A549 (cell line): ENCODE measurements around the gene PMPCA. TPM values are rescaled to one million over a fixed set of nuclear protein-coding genes. Genes with fewer than 3 reads are reported as not detected.

Source experiments
- ATAC-seq, 2 experiments: fragments of 200-7000 bp in 1 of 2; fragments of >200 bp in 1 of 2; cut with Nextera tagmentation in 1 of 2; cut with Tn5 transposase in 1 of 2; 3 replicates each; pipeline versions ENCODE4 v1.8.0 to v1.9.1; 2018 to 2020; ENCODE audit warnings: mild to moderate bottlenecking in 1 of 2, moderate library complexity in 1 of 2
- CTCF ChIA-PET: fragments of 300-600 bp; sonication (Branson Sonifier 250); formaldehyde crosslinking; extraction: SDS; loops from one replicate; lab custom pipeline; 2021; ENCODE audit warnings: antibody characterized with exemption, inconsistent platforms; lab: Yijun Ruan, JAX
- POLR2A ChIA-PET: fragments of 350-600 bp; formaldehyde crosslinking; extraction: SDS; loops from one replicate; lab custom pipeline; 2021; ENCODE audit warnings: antibody characterized with exemption, inconsistent platforms; lab: Yijun Ruan, JAX
- DNase-seq, 2 experiments: peaks; one replicate each; pipeline versions ENCODE4 v3.0.0 to v3.0.0-alpha.2; 2011 to 2016; ENCODE audit warnings: low read depth in 1 of 2, low spot score in 1 of 2
- FAIRE-seq: peaks from 2 replicates; lab custom pipeline; 2011; peaks lifted over from hg19 to GRCh38; lab: Jason Lieb, UNC
- H3K27ac ChIP-seq, 2 experiments: fragments of >200 bp; sonication (Bioruptor Twin); formaldehyde crosslinking; 3 replicates each; pipeline ENCODE4 v1.5.1; 2016 to 2017
- H3K4me1 ChIP-seq: fragments of >200 bp; sonication (Bioruptor Twin); formaldehyde crosslinking; 3 replicates; pipeline ENCODE4 v1.6.1; 2016
- H3K4me2 ChIP-seq: fragments of >200 bp; sonication (Bioruptor Twin); formaldehyde crosslinking; 3 replicates; pipeline ENCODE4 v1.6.1; 2016
- H3K4me3 ChIP-seq: fragments of >200 bp; sonication (Bioruptor Twin); formaldehyde crosslinking; 3 replicates; pipeline ENCODE4 v1.5.1; 2016
- H3K9me3 ChIP-seq: fragments of >200 bp; sonication (Bioruptor Twin); formaldehyde crosslinking; 3 replicates; pipeline ENCODE4 v1.6.1; 2016
- ATOH8 ChIP-seq: fragments of 250-450 bp; sonication (Bioruptor Pico); IDR thresholded peaks from 2 replicates; pipeline ENCODE4 v1.5.0; 2020; ENCODE audit warnings: low read depth, mild to moderate bottlenecking, moderate library complexity
- BHLHE40 ChIP-seq: IDR thresholded peaks from 2 replicates; pipeline ENCODE4 v1.6.1; 2012; ENCODE audit warnings: low read depth, low read length, inconsistent platforms
- EP300 ChIP-seq, 2 experiments: fragments of >200 bp; sonication (Bioruptor Twin); formaldehyde crosslinking; IDR thresholded peaks; 2 replicates in 1 of 2; 3 replicates in 1 of 2; pipeline ENCODE4 v1.6.1; 2016 to 2017
- ESRRA ChIP-seq: fragments of 150-350 bp; IDR thresholded peaks from 2 replicates; pipeline ENCODE4 v1.6.1; 2014; ENCODE audit warnings: mild to moderate bottlenecking, low read length, borderline replicate concordance
- FOSB ChIP-seq: fragments of 250-450 bp; sonication (Bioruptor Pico); IDR thresholded peaks from 2 replicates; pipeline ENCODE4 v1.5.0; 2020; ENCODE audit warnings: mild to moderate bottlenecking, moderate library complexity
- FOXS1 ChIP-seq: fragments of 250-450 bp; sonication (Bioruptor Pico); IDR thresholded peaks from 2 replicates; pipeline ENCODE4 v1.5.0; 2020; ENCODE audit warnings: mild to moderate bottlenecking, moderate library complexity
- GATA3 ChIP-seq: IDR thresholded peaks from 2 replicates; pipeline ENCODE4 v1.6.1; 2012; ENCODE audit warnings: borderline replicate concordance
- HES2 ChIP-seq: fragments of >200 bp; sonication (Bioruptor Twin); formaldehyde crosslinking; IDR thresholded peaks from 2 replicates; pipeline ENCODE4 v1.6.1; 2016
- HOXB5 ChIP-seq: fragments of 250-450 bp; sonication (Bioruptor Pico); IDR thresholded peaks from 2 replicates; pipeline ENCODE4 v1.5.0; 2020; ENCODE audit warnings: mild to moderate bottlenecking, moderate library complexity
- JUN ChIP-seq, 2 experiments: fragments of >200 bp; sonication (Bioruptor Twin); formaldehyde crosslinking; IDR thresholded peaks; 2 replicates in 1 of 2; 3 replicates in 1 of 2; pipeline ENCODE4 v1.6.1; 2016 to 2017
- MAZ ChIP-seq: fragments of 150-350 bp; IDR thresholded peaks from 2 replicates; pipeline ENCODE4 v1.6.1; 2014; ENCODE audit warnings: antibody characterized with exemption, low read depth, low read length, borderline replicate concordance
- NR3C1 ChIP-seq: fragments of >200 bp; sonication (Bioruptor Twin); formaldehyde crosslinking; IDR thresholded peaks from 3 replicates; pipeline ENCODE4 v1.6.1; 2017
- RARB ChIP-seq: fragments of 250-450 bp; sonication (Bioruptor Pico); IDR thresholded peaks from 2 replicates; pipeline ENCODE4 v1.8.0; 2021; ENCODE audit warnings: mild to moderate bottlenecking, moderate library complexity
- RCOR1 ChIP-seq: fragments of 150-350 bp; IDR thresholded peaks from 2 replicates; pipeline ENCODE4 v1.6.1; 2014; ENCODE audit warnings: antibody characterized with exemption, low read length, low read depth
- SMC3 ChIP-seq: fragments of >200 bp; sonication (Bioruptor Twin); formaldehyde crosslinking; IDR thresholded peaks from 3 replicates; pipeline ENCODE4 v1.6.1; 2018; ENCODE audit warnings: inconsistent platforms
- WGBS: methylation state at CpG from one replicate; pipeline ENCODE4 v1.1.6; 2017; ENCODE audit errors: missing lambda C conversion rate; 5-methylcytosine and 5-hydroxymethylcytosine counted together
- polyA plus RNA-seq, 4 experiments: library from polyadenylated mRNA; depleted of rRNA in 3 of 4; stranded (reverse); fragments of >200 nt; fragmentation: RNase III in 1 of 4; extraction: RNeasy Plus Mini Kit Qiagen cat#74134 plus additional on column Dnase treatment in 1 of 4; gene quantifications; 2 replicates in 3 of 4; 3 replicates in 1 of 4; pipeline ENCODE4 v1.2.3, GENCODE V29; 2011 to 2017
- TF ChIP-seq, protein P1 (sequence below): fragments of 450-650 bp; IDR thresholded peaks from 2 replicates; pipeline ENCODE4 v1.6.1; 2014; ENCODE audit warnings: antibody characterized with exemption
- TF ChIP-seq, protein P2 (sequence below): fragments of 150-350 bp; IDR thresholded peaks from 2 replicates; pipeline ENCODE4 v1.6.1; 2014; ENCODE audit warnings: low read depth, mild to moderate bottlenecking, low read length
- TF ChIP-seq, protein P3 (sequence below): IDR thresholded peaks from 2 replicates; pipeline ENCODE4 v1.6.1; 2012

The PMPCA gene
- polyA plus RNA-seq, 2 of the 4 experiments (the other 2 are of a cell fraction): 71.1 to 89.2 TPM

GRCh38 chr9:136396219-136396515 lies 14.3 kb upstream of the PMPCA start:
- no peak for TF ChIP-seq RARB (CRISPR knock-in tag)
- Histone ChIP-seq H3K4me2 (no peak overlapping the region), H3K4me1 (peaks cover 14% of the 10 kb centered on the region; the same call in 2 of the 3 replicates), H3K9me3 (no peaks in the 10 kb centered on the region), H3K4me3 (no peak overlapping the region), H3K27ac (no peak overlapping the region)
- FAIRE-seq: no peak
- ChIA-PET CTCF (interaction anchor here (1.2 to 8.9 kb wide), 6 partner anchors 9 to 83 kb away, joined by 3 to 100 read pairs (median 6); partner anchors contain the start of gene DNLZ), POLR2A (interaction anchor here (1.2 kb wide), 1 partner anchor 14 kb away, joined by 4 read pairs; no protein-coding TSS in a partner anchor)
- WGBS: 84% methylated on average over 4 of the region's 4 CpGs
- no peak for DNase-seq
- no peak for ATAC-seq

DNA sequence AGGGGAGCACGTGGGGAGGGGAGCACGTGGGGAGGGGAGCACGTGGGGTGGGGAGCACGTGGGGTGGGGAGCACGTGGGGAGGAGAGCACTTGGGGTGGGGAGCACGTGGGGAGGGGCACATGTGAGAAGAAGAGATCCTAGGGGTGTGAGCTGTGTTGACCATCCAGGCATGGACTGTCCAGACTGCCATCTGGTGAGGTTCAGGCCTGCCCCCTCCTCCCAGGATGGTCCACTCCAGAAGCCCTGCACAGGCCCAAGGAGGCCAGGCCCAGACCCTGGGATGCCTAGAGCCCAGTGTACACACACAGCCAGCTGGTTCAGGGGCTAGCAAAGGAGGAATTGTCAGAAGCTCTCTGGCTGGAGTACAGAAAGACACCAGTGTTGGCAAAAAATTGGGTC lies 12.8 kb upstream of the PMPCA start:
- Histone ChIP-seq H3K4me3 (no peak overlapping the region), H3K4me1 (peaks cover 14% of the 10 kb centered on the region; the same call in 2 of the 3 replicates), H3K27ac (no peak overlapping the region), H3K4me2 (no peak overlapping the region), H3K9me3 (no peaks in the 10 kb centered on the region)
- ChIA-PET CTCF (interaction anchor here (1.4 to 8.9 kb wide), 5 partner anchors 12 to 85 kb away, joined by 3 to 100 read pairs (median 7); partner anchors contain the start of gene DNLZ), POLR2A (interaction anchor here (0.5 to 6.7 kb wide), 2 partner anchors 12 to 34 kb away, joined by 3 to 33 read pairs; partner anchors contain the start of gene DNLZ)
- FAIRE-seq (no peak), ATAC-seq (no peak), DNase-seq (no peak)
- WGBS: no CpG with 5 or more reads among the region's 6 CpGs
- no peak for TF ChIP-seq JUN (IDR thresholded peaks at IDR 0.05)
- TF ChIP-seq SMC3: no peak
- no peak for TF ChIP-seq HES2
- no peak for TF ChIP-seq HOXB5
- TF ChIP-seq GATA3: no peak
- TF ChIP-seq EP300 (IDR thresholded peaks at IDR 0.05): no peak
- TF ChIP-seq, protein P1, sequence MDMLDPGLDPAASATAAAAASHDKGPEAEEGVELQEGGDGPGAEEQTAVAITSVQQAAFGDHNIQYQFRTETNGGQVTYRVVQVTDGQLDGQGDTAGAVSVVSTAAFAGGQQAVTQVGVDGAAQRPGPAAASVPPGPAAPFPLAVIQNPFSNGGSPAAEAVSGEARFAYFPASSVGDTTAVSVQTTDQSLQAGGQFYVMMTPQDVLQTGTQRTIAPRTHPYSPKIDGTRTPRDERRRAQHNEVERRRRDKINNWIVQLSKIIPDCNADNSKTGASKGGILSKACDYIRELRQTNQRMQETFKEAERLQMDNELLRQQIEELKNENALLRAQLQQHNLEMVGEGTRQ: no peak
- TF ChIP-seq NR3C1: no peak

DNA sequence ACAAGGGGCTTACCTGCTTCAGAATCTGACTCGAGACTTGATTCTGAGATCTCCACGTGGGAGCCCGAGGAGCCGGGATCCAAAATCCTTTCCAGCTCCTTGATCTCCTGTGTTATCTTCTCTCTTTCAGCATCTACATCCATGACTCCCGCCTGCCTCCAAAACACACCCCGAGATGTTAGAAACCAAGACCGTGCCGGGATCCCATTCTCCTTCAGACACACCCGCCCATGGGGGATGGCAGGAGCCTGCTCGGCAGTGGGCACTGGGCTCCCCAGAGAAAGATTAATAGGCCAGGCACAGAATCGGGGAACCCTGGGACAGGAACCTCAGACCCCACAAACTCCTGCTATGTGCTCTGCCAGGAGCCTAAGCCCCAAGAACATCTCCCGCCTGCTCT lies 12.2 kb upstream of the PMPCA start:
- H3K4me3 ChIP-seq: no peak overlapping the region
- TF ChIP-seq MAZ (no peak), RCOR1 (no peak), JUN (IDR thresholded peaks at IDR 0.05) (no peak), FOSB (CRISPR knock-in tag) (no peak), ATOH8 (CRISPR knock-in tag) (no peak), BHLHE40 (no peak), ESRRA (no peak), FOXS1 (CRISPR knock-in tag) (no peak)
- TF ChIP-seq, protein P2, sequence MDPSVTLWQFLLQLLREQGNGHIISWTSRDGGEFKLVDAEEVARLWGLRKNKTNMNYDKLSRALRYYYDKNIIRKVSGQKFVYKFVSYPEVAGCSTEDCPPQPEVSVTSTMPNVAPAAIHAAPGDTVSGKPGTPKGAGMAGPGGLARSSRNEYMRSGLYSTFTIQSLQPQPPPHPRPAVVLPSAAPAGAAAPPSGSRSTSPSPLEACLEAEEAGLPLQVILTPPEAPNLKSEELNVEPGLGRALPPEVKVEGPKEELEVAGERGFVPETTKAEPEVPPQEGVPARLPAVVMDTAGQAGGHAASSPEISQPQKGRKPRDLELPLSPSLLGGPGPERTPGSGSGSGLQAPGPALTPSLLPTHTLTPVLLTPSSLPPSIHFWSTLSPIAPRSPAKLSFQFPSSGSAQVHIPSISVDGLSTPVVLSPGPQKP: no peak
- TF ChIP-seq, protein P1: no peak
- TF ChIP-seq, protein P3, sequence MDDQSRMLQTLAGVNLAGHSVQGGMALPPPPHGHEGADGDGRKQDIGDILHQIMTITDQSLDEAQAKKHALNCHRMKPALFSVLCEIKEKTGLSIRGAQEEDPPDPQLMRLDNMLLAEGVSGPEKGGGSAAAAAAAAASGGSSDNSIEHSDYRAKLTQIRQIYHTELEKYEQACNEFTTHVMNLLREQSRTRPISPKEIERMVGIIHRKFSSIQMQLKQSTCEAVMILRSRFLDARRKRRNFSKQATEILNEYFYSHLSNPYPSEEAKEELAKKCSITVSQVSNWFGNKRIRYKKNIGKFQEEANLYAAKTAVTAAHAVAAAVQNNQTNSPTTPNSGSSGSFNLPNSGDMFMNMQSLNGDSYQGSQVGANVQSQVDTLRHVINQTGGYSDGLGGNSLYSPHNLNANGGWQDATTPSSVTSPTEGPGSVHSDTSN: no peak
- peaks cover 14% of the 10 kb centered on the region; the same call in 2 of the 3 replicates for H3K4me1 ChIP-seq
- CTCF ChIA-PET: interaction anchor here (0.8 to 8.9 kb wide), 7 partner anchors 13 to 86 kb away, joined by 3 to 100 read pairs (median 5); no protein-coding TSS in a partner anchor
- no peak for FAIRE-seq
- POLR2A ChIA-PET: interaction anchor here (0.5 to 6.7 kb wide), 2 partner anchors 13 to 35 kb away, joined by 3 to 33 read pairs; partner anchors contain the start of gene DNLZ
- 97% methylated on average over 12 of the region's 12 CpGs for WGBS
- no peaks in the 10 kb centered on the region for H3K9me3 ChIP-seq
- H3K27ac ChIP-seq: peak overlapping the region in 1 of 2 experiments; percentile 98; a peak in 1 of 6 replicates
- DNase-seq: no peak
- H3K4me2 ChIP-seq: peak overlapping the region; percentile 94
- ATAC-seq: no peak
